KOPT-K1 (cell line): Measurements from ENCODE around the gene RNASE13.
"Not testable (repeated sequence)": the region's sequence is repeated elsewhere in the genome, so short reads cannot be mapped to it uniquely, and the experiment has no call there.

ENCODE experiments used
- H3K27ac ChIP-seq: fragments of 200-600 bp; sonication (generic); 2 replicates; pipeline ENCODE4 v1.5.1; 2016; ENCODE audit warnings: antibody characterized with exemption, mild to moderate bottlenecking, low read depth, low read length; ENCODE audit not compliant: poor library complexity, severe bottlenecking
- H3K36me3 ChIP-seq: fragments of 200-600 bp; sonication (generic); 2 replicates; pipeline ENCODE4 v1.5.1; 2017; ENCODE audit warnings: antibody characterized with exemption, mild to moderate bottlenecking, low read length, moderate library complexity; ENCODE audit not compliant: insufficient read depth
- H3K9me3 ChIP-seq: fragments of 200-600 bp; sonication (generic); 2 replicates; pipeline ENCODE4 v1.5.1; 2017; ENCODE audit warnings: antibody characterized with exemption, low read length, mild to moderate bottlenecking; ENCODE audit not compliant: insufficient read depth, poor library complexity, severe bottlenecking

RNASE13 gene

DNA sequence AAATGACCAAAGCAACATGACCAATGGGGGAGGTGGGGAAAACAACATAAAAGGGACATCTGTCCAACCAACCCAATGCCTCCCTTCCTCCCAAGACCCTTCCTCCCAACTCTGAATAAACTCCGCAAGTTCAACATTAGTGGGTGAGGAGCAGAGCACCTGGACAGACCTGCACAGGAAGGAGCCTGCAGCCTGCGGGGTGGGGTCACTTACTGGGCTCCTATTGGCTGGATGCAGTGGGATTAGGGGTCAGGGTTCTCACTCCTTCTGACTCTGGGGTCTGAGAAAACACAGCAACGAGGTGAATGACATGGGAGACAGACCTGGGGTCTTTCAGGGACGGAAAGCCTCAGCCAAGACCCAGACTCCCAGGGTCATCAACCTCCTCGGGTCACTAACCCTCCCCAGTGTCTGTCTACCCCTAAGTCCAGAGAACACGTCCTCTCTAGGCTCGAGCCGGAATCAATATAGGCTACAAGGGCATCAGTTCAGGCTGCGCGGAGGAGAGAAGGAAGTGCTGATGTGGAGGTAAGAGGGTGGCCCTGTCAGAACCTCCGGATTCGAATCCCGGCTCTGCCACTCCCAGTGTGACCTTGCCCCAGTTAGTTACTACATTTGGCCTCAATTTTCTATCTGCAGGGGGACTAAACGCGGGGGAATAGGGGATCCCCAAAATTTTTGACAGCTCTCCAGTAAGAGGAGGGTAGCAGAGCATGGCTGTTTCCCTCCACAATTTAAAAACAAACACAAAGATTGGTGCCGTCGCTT is 10.6 kb downstream of the RNASE13 start:
- Histone ChIP-seq H3K9me3 (no peaks in the 10 kb centered on the region), H3K27ac (no peak overlapping the region)

DNA sequence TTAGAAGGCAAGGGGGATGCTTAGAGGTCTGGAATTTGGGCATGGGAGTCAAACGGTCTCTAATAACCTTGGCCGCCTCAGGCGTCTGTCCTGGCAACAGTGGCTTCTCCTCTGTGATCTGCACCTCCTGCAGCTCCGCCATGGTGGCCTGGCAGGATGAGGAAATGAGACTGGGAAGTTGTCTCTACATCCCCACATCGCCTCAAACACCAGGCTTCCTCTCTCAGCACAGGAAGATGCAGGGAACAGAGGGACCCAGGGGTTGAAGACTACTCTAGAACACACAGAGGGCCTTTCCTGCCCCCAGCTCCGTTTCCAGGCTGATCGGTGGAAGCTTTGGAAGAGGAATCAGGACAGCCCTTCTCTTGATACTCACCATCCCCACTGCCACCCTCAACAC is 11.4 kb downstream of the RNASE13 start:
- H3K9me3 ChIP-seq = no peaks in the 10 kb centered on the region
- H3K27ac ChIP-seq = no peak overlapping the region
- no peaks in the 10 kb centered on the region for H3K36me3 ChIP-seq

More for the DNA sequence above, 10.6 kb downstream of the RNASE13 start:
- no peaks in the 10 kb centered on the region for H3K36me3 ChIP-seq

- Histone ChIP-seq H3K27ac (no peak overlapping the region), H3K36me3 (no peaks in the 10 kb centered on the region), H3K9me3 (no peaks in the 10 kb centered on the region)
These were observed 11.9 kb downstream of the RNASE13 start for GRCh38 chr14:21022686-21023085.

DNA sequence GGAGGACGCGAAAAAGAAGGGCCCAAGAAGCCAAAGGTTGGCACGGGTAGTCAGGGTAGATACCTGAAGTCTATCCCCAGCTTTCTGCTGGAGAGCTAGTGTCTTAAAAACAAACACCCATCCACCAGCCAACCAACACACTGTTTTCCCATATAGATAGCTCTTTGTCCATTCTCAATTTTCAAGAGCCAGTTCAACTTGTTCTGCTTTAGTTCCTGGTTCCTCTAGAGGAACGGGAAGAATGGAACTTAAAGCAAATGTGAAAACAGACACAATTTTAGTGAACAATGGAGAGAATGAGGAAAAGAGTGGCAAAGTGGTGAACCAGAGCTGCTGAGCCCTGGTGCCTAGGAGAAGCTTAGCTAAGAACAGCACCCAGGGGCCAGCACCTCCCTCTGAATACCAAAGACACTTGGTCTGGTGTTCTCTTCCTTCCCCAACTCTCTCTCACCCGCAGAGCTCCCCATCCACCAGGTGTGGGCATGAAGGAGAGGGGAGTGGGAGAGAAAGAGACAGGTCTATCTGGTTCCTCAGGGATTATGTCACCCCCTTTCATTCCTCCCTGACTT is 13.5 kb downstream of the RNASE13 start:
- H3K27ac ChIP-seq = no peak overlapping the region
- no peaks in the 10 kb centered on the region for H3K9me3 ChIP-seq
- no peaks in the 10 kb centered on the region for H3K36me3 ChIP-seq

DNA sequence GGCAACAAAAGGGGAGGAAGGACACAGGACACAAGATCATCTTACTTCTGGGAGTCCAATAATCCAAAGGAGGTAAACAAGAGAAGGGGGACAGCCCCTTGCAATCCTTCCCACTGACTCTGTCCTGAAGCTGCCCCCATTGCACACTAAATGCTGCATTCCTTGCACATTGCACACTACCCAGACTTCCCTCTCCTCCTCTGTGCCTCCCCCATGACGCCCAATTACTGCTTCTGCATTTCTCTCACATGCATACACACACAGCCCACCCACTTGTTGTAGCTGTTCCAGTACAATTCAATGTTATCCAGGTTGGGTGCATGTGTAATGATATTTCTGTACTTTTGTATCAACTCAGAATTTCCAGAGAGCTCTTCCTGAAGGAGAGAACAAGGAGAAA is 15.2 kb downstream of the RNASE13 start:
- Histone ChIP-seq H3K27ac (no peak overlapping the region), H3K9me3 (no peaks in the 10 kb centered on the region), H3K36me3 (no peaks in the 10 kb centered on the region)

DNA sequence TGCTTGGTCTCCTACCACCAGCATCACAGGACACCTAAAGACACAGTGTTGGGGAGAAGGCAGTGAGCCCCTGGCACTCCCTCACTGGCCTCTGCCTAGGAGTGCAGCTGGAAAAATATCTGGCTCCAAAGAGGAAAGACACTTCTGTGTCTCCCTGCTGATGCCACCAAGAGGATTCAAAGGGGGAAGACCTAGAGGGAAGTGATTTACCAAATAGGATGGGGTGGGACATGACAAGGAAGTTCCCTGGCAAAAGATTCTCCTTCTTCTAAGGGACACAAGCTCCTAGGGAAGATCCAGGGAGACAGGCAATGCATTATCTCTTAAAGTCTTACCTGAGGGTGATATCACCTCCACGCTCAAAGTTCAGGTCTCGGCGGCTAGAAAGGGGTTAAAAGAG is 15.8 kb downstream of the RNASE13 start:
- Histone ChIP-seq H3K36me3 (no peaks in the 10 kb centered on the region), H3K27ac (no peak overlapping the region), H3K9me3 (no peaks in the 10 kb centered on the region)

GRCh38 chr14:21018286-21018685 is 16.3 kb downstream of the RNASE13 start:
- no peaks in the 10 kb centered on the region for H3K9me3 ChIP-seq
- no peak overlapping the region for H3K27ac ChIP-seq
- no peaks in the 10 kb centered on the region for H3K36me3 ChIP-seq

DNA sequence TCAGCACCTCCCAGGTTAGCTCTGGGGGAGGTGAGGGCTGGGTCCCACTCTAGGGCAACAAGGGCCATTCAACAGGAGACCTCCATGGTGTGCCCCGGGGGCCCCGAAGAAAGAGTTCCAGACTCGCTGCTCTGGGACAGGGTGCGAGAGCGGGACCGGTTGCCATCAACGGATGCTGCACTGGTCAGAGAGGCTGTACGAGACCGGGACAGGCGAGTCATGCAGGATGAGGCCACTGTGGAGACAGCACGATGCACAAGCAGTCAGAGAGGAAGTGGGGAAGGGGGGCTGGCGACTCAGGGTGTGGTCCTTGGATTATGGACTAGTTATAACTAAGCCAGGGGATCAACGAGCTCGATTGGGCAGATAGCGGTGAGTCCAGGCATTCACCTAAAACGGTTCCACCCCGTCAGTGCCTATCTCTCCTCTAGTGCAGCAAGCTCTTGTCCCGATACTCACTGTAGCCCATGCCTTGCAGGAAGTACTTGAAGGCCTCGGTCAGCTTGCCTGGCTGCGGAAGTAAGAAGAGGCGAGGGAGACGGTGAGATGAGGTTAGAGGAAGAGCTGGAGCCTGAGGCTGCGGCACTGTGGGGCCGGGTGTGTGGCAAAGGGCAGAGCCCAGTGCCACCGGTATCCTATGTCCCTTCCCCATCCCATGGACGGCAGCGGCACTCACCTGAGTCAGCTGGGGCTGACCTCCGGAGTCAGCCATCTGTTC is 16.9 kb downstream of the RNASE13 start:
- H3K27ac ChIP-seq = no peak overlapping the region
- no peaks in the 10 kb centered on the region for H3K9me3 ChIP-seq
- no peaks in the 10 kb centered on the region for H3K36me3 ChIP-seq

- Histone ChIP-seq H3K36me3 (no peaks in the 10 kb centered on the region), H3K27ac (no peak overlapping the region), H3K9me3 (no peaks in the 10 kb centered on the region)
These were observed 18.0 kb downstream of the RNASE13 start for GRCh38 chr14:21016413-21017190.

DNA sequence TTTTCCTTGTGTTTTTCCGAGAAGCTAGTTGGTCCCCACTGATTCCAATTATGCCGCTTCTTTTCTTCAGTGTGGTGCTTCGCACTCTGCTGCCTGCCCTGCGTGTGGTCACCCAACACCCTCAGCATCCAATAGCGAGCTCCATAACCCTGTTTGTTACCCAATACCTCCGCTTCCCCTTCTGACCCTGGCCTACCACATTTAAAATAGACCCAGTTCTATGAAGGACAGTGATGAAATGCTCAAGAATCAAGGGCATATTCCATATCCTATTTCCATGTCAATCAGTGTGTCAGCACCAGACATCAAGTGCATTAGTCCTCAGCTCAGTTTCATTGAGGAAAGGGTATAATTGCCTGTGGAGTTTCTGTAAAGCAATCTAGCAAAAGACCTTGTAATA is 19.3 kb downstream of the RNASE13 start:
- no peak overlapping the region for H3K27ac ChIP-seq
- no peaks in the 10 kb centered on the region for H3K9me3 ChIP-seq
- no peaks in the 10 kb centered on the region for H3K36me3 ChIP-seq

- H3K27ac ChIP-seq = no peak overlapping the region
- H3K9me3 ChIP-seq = no peaks in the 10 kb centered on the region
- no peaks in the 10 kb centered on the region for H3K36me3 ChIP-seq
These were observed 19.8 kb downstream of the RNASE13 start for GRCh38 chr14:21014761-21015190.

GRCh38 chr14:21011136-21011535 is 23.5 kb downstream of the RNASE13 start:
- Histone ChIP-seq H3K36me3 (no peaks in the 10 kb centered on the region), H3K27ac (no peak overlapping the region), H3K9me3 (no peaks in the 10 kb centered on the region)

DNA sequence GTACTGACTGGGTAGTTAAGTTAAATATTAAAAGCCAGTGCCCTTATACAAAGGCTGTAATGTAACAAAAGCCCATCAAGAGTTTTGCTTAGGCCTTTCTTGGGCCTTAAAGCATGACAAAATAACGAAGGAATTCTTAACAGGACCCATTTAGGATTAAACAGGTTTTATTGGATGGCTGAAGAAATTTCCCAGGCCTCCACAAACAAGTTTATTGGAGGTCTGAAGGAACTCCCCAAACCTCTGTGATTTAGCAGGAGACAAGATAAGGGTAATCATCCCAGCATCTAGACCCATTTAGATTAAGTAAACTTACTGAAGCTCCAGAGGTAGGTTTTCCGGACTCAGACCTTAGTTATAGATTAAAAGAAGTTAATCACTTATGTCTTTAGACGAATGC is 24.9 kb downstream of the RNASE13 start:
- H3K9me3 ChIP-seq, H3K36me3 ChIP-seq, H3K27ac ChIP-seq: not testable (repeated sequence)

DNA sequence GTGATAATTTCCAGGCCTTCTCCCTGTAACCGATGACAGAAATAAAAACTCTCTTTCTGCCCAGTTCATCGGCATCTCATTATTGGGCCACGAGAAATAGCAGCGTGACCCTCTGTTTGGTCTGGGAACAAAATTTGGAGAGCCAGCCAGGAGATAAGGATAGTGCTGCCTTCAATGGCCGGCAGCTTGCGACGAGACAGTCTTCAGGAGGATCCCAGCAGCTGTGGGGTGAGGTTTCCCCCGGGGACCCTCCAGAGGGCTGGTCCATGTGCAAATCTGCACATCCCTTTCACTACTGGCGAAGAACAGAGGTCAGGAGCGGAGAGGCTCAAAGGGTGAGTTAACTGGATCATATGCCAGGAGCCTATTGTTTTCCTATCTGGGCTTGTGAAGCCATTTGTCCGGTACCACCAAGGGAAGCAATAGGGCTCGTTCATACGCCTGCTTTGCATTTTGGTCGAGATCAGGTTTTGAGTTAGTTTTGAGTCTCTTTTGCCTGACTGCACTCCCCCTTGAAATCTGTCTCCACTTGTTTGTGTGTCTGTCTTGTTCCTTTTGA is 30.7 kb downstream of the RNASE13 start:
- H3K9me3 ChIP-seq = no peaks in the 10 kb centered on the region
- no peak overlapping the region for H3K27ac ChIP-seq
- no peaks in the 10 kb centered on the region for H3K36me3 ChIP-seq

DNA sequence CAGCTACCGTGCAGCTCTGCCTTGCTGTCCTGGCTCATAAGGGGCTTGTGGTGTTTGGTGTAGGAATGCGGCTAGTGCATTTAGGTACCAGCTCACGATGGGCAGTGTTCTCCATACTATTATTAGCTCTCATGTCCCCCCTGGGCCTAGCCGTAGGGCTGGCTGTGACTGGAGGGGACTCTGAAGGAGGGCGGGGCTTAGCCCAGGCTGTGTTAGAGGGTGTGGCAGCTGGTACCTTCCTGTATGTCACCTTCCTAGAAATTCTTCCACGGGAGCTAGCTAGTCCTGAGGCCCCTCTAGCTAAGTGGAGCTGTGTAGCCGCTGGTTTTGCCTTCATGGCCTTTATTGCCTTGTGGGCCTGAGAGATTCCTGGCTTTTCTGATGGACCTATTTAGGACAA is 33.4 kb downstream of the RNASE13 start:
- Histone ChIP-seq H3K36me3 (peaks cover 11% of the 10 kb centered on the region), H3K9me3 (no peaks in the 10 kb centered on the region), H3K27ac (no peak overlapping the region)
